GM21390 (cell line): ENCODE data around the gene PDE6H.
A peak's percentile ranks its signal among the peaks of the same experiment; 100 is the strongest.

Experiments
- ATAC-seq: cut with Tn5 transposase; IDR thresholded peaks from one replicate; pipeline ENCODE4 v1.9.1; 2021; ENCODE audit not compliant: unreplicated experiment

Gene PDE6H

GRCh38 chr12:14968478-14968877 is 4.4 kb upstream of the PDE6H start:
- ATAC-seq: no peak

- ATAC-seq: no peak
Observed at GRCh38 chr12:14970473-14970872, 2.4 kb upstream of the PDE6H start.

GRCh38 chr12:14974633-14975032 is 1.8 kb downstream of the PDE6H start:
- ATAC-seq: no peak

GRCh38 chr12:14975457-14975856 is 2.6 kb downstream of the PDE6H start:
- no peak for ATAC-seq

GRCh38 chr12:14976658-14977057 is 3.8 kb downstream of the PDE6H start:
- ATAC-seq: no peak

GRCh38 chr12:14979468-14979867 is 6.6 kb downstream of the PDE6H start:
- ATAC-seq: no peak

GRCh38 chr12:14981049-14981448 is 8.2 kb downstream of the PDE6H start:
- peak; percentile 54 for ATAC-seq

GRCh38 chr12:14982562-14982961 is 9.7 kb downstream of the PDE6H start:
- no peak for ATAC-seq

GRCh38 chr12:14982991-14983390 is 10.1 kb downstream of the PDE6H start:
- peak; percentile 57 for ATAC-seq

GRCh38 chr12:14984036-14984435 is 11.2 kb downstream of the PDE6H start:
- no peak for ATAC-seq

GRCh38 chr12:14984766-14985285 is 12.0 kb downstream of the PDE6H start:
- ATAC-seq: no peak

- ATAC-seq: no peak
Observed at GRCh38 chr12:14986449-14986848, 13.6 kb downstream of the PDE6H start.

GRCh38 chr12:14988035-14988434 is 15.2 kb downstream of the PDE6H start:
- no peak for ATAC-seq

- peak; percentile 48 for ATAC-seq
Observed at GRCh38 chr12:14989790-14990189, 16.9 kb downstream of the PDE6H start.

GRCh38 chr12:14991069-14991468 is 18.2 kb downstream of the PDE6H start:
- ATAC-seq: peak; percentile 56

GRCh38 chr12:14992673-14993072 is 19.8 kb downstream of the PDE6H start:
- ATAC-seq: no peak

GRCh38 chr12:14993117-14993516 is 20.3 kb downstream of the PDE6H start:
- no peak for ATAC-seq

- ATAC-seq: no peak
Observed at GRCh38 chr12:14993537-14994266, 20.9 kb downstream of the PDE6H start.

GRCh38 chr12:14994610-14995009 is 21.8 kb downstream of the PDE6H start:
- no peak for ATAC-seq

- ATAC-seq: no peak
Observed at GRCh38 chr12:14995583-14996425, 23.0 kb downstream of the PDE6H start.

- ATAC-seq: no peak
Observed at GRCh38 chr12:14997998-14998397, 25.2 kb downstream of the PDE6H start.
